ENCODE measurements around the gene ARHGAP10. TPM values are rescaled to one million over a fixed set of nuclear protein-coding genes. Genes with fewer than 3 reads are reported as not detected.
A peak's percentile ranks its signal among the peaks of the same experiment; 100 is the strongest.

Gene ARHGAP10
- polyA plus RNA-seq, 1 experiment, result 31.1 TPM

GRCh38 chr4:147863111-147863747 is 131.3 kb downstream of the ARHGAP10 start:
- POLR2A ChIA-PET, result interaction anchor here (0.6 to 1.6 kb wide), 2 partner anchors 15 to 132 kb away, joined by 3 read pairs; partner anchors contain the start of gene ARHGAP10
- no peak overlapping the region for H3K4me3 ChIP-seq (ENCODE audit: low read depth, low read length)
- no peaks in the 10 kb centered on the region; the same call in 1 of the 2 replicates for H3K9me3 ChIP-seq (ENCODE audit: control insufficient read depth, insufficient read depth, low read length)
- TF ChIP-seq, protein P1, sequence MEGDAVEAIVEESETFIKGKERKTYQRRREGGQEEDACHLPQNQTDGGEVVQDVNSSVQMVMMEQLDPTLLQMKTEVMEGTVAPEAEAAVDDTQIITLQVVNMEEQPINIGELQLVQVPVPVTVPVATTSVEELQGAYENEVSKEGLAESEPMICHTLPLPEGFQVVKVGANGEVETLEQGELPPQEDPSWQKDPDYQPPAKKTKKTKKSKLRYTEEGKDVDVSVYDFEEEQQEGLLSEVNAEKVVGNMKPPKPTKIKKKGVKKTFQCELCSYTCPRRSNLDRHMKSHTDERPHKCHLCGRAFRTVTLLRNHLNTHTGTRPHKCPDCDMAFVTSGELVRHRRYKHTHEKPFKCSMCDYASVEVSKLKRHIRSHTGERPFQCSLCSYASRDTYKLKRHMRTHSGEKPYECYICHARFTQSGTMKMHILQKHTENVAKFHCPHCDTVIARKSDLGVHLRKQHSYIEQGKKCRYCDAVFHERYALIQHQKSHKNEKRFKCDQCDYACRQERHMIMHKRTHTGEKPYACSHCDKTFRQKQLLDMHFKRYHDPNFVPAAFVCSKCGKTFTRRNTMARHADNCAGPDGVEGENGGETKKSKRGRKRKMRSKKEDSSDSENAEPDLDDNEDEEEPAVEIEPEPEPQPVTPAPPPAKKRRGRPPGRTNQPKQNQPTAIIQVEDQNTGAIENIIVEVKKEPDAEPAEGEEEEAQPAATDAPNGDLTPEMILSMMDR (IDR thresholded peaks at IDR 0.05; ENCODE audit: low read depth, low read length), result peak; percentile 32; the same call in 1 of the 2 replicates
- no peak overlapping the region for H3K27ac ChIP-seq (ENCODE audit: low read depth, low read length)
- CTCF ChIA-PET, result interaction anchor here (1.0 to 6.3 kb wide), 4 partner anchors 14 to 189 kb away, joined by 3 to 106 read pairs (median 38); no protein-coding TSS in a partner anchor
- no peaks in the 10 kb centered on the region for H3K27me3 ChIP-seq (ENCODE audit: control insufficient read depth, insufficient read depth, low read length)
- no peak for DNase-seq (ENCODE audit: low read depth, low spot score)

DNA sequence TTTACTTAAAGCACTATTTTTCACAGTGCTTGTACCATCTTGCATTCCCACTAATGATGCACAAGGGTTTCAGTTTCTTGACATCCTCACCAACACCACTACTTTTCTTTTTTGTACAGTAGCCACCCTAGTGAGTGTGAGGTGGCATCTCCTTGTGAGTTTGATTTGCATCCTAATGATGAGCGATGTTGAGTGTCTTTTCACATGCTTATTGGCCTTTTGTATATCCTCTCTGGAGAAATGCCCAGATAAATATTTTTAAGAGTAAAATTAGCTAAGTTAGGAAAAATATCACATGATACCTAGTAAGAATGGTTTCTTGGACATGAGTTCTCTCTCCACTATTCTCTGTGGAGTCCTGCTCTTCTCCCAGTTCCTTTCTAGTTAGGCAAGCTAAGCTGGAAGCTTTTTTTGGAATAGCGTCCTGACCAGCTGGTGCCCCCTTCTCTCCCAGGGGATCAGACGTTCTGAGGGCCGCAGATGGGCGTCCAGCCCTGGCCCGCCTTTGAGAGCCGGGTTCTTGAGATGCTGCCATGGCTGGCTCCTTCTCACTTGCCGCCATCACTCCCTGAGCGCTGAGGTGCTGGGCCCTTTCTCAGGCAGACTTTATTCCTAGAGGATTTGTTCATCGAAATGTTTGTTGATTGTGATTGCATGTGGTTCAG is 132.1 kb downstream of the ARHGAP10 start:
- Histone ChIP-seq H3K4me3 (ENCODE audit: low read depth, low read length) (no peak overlapping the region), H3K9me3 (ENCODE audit: control insufficient read depth, insufficient read depth, low read length) (no peaks in the 10 kb centered on the region; the same call in 1 of the 2 replicates), H3K27ac (ENCODE audit: low read depth, low read length) (no peak overlapping the region), H3K27me3 (ENCODE audit: control insufficient read depth, insufficient read depth, low read length) (no peaks in the 10 kb centered on the region)
- POLR2A ChIA-PET, result interaction anchor here (0.6 to 1.6 kb wide), 2 partner anchors 16 to 132 kb away, joined by 3 read pairs; partner anchors contain the start of gene ARHGAP10
- no peak for DNase-seq (ENCODE audit: low read depth, low spot score)
- CTCF ChIA-PET, result interaction anchor here (1.0 to 6.3 kb wide), 6 partner anchors 15 to 220 kb away, joined by 3 to 113 read pairs (median 78); partner anchors contain the start of gene PRMT9
- TF ChIP-seq, protein P1 (IDR thresholded peaks at IDR 0.05; ENCODE audit: low read depth, low read length), result no peak

DNA sequence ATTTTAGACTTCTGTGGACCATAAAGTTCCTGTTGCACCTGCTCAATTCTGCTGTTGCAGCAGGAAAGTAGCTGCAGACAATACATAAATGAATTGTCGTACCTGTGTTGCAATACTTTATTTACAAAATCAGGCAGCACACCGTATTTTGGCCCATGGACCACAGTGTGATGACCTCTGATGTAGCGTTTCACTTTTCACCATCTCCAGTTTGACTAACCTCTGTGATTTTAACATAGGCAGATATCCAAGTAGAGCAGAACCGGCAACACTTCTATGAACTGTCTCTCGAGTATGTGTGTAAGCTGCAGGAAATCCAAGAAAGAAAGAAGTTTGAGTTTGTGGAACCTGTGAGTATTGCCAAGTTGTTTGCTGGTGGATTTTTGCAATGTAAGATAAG is 132.7 kb downstream of the ARHGAP10 start:
- DNase-seq (ENCODE audit: low read depth, low spot score), result no peak
- Histone ChIP-seq H3K27ac (ENCODE audit: low read depth, low read length) (no peak overlapping the region), H3K4me3 (ENCODE audit: low read depth, low read length) (no peak overlapping the region), H3K9me3 (ENCODE audit: control insufficient read depth, insufficient read depth, low read length) (no peaks in the 10 kb centered on the region; the same call in 1 of the 2 replicates), H3K27me3 (ENCODE audit: control insufficient read depth, insufficient read depth, low read length) (no peaks in the 10 kb centered on the region)
- TF ChIP-seq, protein P1 (IDR thresholded peaks at IDR 0.05; ENCODE audit: low read depth, low read length), result no peak
- CTCF ChIA-PET, result interaction anchor here (1.0 to 6.3 kb wide), 18 partner anchors 8 to 768 kb away, joined by 3 to 123 read pairs (median 72); partner anchors contain the start of genes ARHGAP10, PRMT9 and TMEM184C
- POLR2A ChIA-PET, result interaction anchor here (0.5 kb wide), 1 partner anchor 36 kb away, joined by 4 read pairs; no protein-coding TSS in a partner anchor

GRCh38 chr4:147865926-147866325 is 134.0 kb downstream of the ARHGAP10 start:
- POLR2A ChIA-PET, result interaction anchor here (1.0 to 1.3 kb wide), 2 partner anchors 11 to 134 kb away, joined by 3 to 10 read pairs; partner anchors contain the start of gene ARHGAP10
- Histone ChIP-seq H3K9me3 (ENCODE audit: control insufficient read depth, insufficient read depth, low read length) (no peaks in the 10 kb centered on the region; the same call in 1 of the 2 replicates), H3K4me3 (ENCODE audit: low read depth, low read length) (no peak overlapping the region), H3K27ac (ENCODE audit: low read depth, low read length) (peak overlapping the region; percentile 42), H3K27me3 (ENCODE audit: control insufficient read depth, insufficient read depth, low read length) (no peaks in the 10 kb centered on the region)
- TF ChIP-seq, protein P1 (IDR thresholded peaks at IDR 0.05; ENCODE audit: low read depth, low read length), result no peak
- DNase-seq (ENCODE audit: low read depth, low spot score), result no peak
- CTCF ChIA-PET, result interaction anchor here (0.6 to 6.3 kb wide), 66 partner anchors 9 to 847 kb away, joined by 3 to 123 read pairs (median 18); partner anchors contain the start of genes ARHGAP10, PRMT9 and TMEM184C
